ENCODE data around the gene CCN6. TPM values are rescaled to one million over a fixed set of nuclear protein-coding genes. Genes with fewer than 3 reads are reported as not detected.

CCN6 gene
- polyA plus RNA-seq (2013, experiment 1 of 2) = not detected
- not detected for polyA plus RNA-seq (2013, experiment 2 of 2)

- Histone ChIP-seq H3K36me3 (ENCODE audit: control insufficient read depth, insufficient read depth, low read length) (no peaks in the 10 kb centered on the region), H3K56ac (ENCODE audit: low read length) (no peak within 1 kb of the TSS), H3K23ac (ENCODE audit: low read length) (no peak within 1 kb of the TSS), H3K4ac (ENCODE audit: low read depth, low read length) (no peak within 1 kb of the TSS), H2BK120ac (ENCODE audit: low read depth, low read length) (no peak within 1 kb of the TSS), H3K79me2 (ENCODE audit: control insufficient read depth, insufficient read depth, low read length) (no peaks in the 10 kb centered on the region), H3K79me1 (ENCODE audit: low read length) (no peaks in the 10 kb centered on the region), H3K27ac (ENCODE audit: low read depth, low read length) (no peak within 1 kb of the TSS), H4K5ac (ENCODE audit: low read length) (no peak within 1 kb of the TSS), H3K4me2 (ENCODE audit: low read length) (no peak within 1 kb of the TSS), H3K4me1 (ENCODE audit: control insufficient read depth, low read depth, low read length) (no peaks in the 10 kb centered on the region), H4K8ac (ENCODE audit: low read depth, low read length) (peak within 1 kb of the TSS; percentile 15), H3K9ac (ENCODE audit: low read length) (no peak within 1 kb of the TSS), H2BK15ac (replicated peaks; ENCODE audit: low read depth) (no peak within 1 kb of the TSS), H2BK5ac (ENCODE audit: low read length) (no peak within 1 kb of the TSS), H3K18ac (ENCODE audit: low read length) (no peak within 1 kb of the TSS), H3K27me3 (ENCODE audit: insufficient read depth, low read length, poor library complexity) (no peaks in the 10 kb centered on the region), H3K4me3 (ENCODE audit: low read length) (no peak within 1 kb of the TSS), H2AK5ac (ENCODE audit: low read length) (no peak within 1 kb of the TSS)
- DNase-seq = no peak
- no CpG with 5 or more reads among the region's 12 CpGs for WGBS (ENCODE audit: extremely low coverage, insufficient coverage, low lambda C conversion rate)
Measured at GRCh38 chr6:112054001-112054400, at the start of gene CCN6. Gene CCN6, plus strand, starts transcription at chr6:112054104. Its CDS starts 254 bp downstream, at chr6:112054358.

- no peaks in the 10 kb centered on the region for H3K36me3 ChIP-seq (ENCODE audit: control insufficient read depth, insufficient read depth, low read length)
- H3K4me1 ChIP-seq (ENCODE audit: control insufficient read depth, low read depth, low read length) = no peaks in the 10 kb centered on the region
- H3K79me2 ChIP-seq (ENCODE audit: control insufficient read depth, insufficient read depth, low read length) = no peaks in the 10 kb centered on the region
- H2BK5ac ChIP-seq (ENCODE audit: low read length) = no peak overlapping the region
- WGBS (ENCODE audit: extremely low coverage, insufficient coverage, low lambda C conversion rate) = no CpG with 5 or more reads among the region's 5 CpGs
- H3K27me3 ChIP-seq (ENCODE audit: insufficient read depth, low read length, poor library complexity) = no peaks in the 10 kb centered on the region
- H3K79me1 ChIP-seq (ENCODE audit: low read length) = no peaks in the 10 kb centered on the region
- no peak overlapping the region for H4K5ac ChIP-seq (ENCODE audit: low read length)
- DNase-seq = no peak
- H3K18ac ChIP-seq (ENCODE audit: low read length) = no peak overlapping the region
- H3K9ac ChIP-seq (ENCODE audit: low read length) = no peak overlapping the region
- H2BK15ac ChIP-seq (replicated peaks; ENCODE audit: low read depth) = no peak overlapping the region
- H3K27ac ChIP-seq (ENCODE audit: low read depth, low read length) = no peak overlapping the region
- no peak overlapping the region for H2AK5ac ChIP-seq (ENCODE audit: low read length)
- H3K56ac ChIP-seq (ENCODE audit: low read length) = no peak overlapping the region
- no peak overlapping the region for H3K23ac ChIP-seq (ENCODE audit: low read length)
- H3K4me2 ChIP-seq (ENCODE audit: low read length) = no peak overlapping the region
- no peak overlapping the region for H2BK120ac ChIP-seq (ENCODE audit: low read depth, low read length)
- H4K8ac ChIP-seq (ENCODE audit: low read depth, low read length) = no peak overlapping the region
- H3K4me3 ChIP-seq (ENCODE audit: low read length) = no peak overlapping the region
- H3K4ac ChIP-seq (ENCODE audit: low read depth, low read length) = no peak overlapping the region
Measured at GRCh38 chr6:112004201-112005012, 49.5 kb upstream of the CCN6 start.

- no CpG with 5 or more reads among the region's 1 CpG for WGBS (ENCODE audit: extremely low coverage, insufficient coverage, low lambda C conversion rate)
- Histone ChIP-seq H3K23ac (ENCODE audit: low read length) (no peak overlapping the region), H4K5ac (ENCODE audit: low read length) (no peak overlapping the region)
Measured at GRCh38 chr6:112005013-112005371, 48.9 kb upstream of the CCN6 start.

GRCh38 chr6:112007254-112007653 is 46.6 kb upstream of the CCN6 start:
- no peak for DNase-seq
- H3K79me1 ChIP-seq (ENCODE audit: low read length) = no peaks in the 10 kb centered on the region
- no peak overlapping the region for H2BK5ac ChIP-seq (ENCODE audit: low read length)
- H2BK120ac ChIP-seq (ENCODE audit: low read depth, low read length) = no peak overlapping the region
- H2BK15ac ChIP-seq (replicated peaks; ENCODE audit: low read depth) = no peak overlapping the region
- H3K9ac ChIP-seq (ENCODE audit: low read length) = no peak overlapping the region
- no CpG with 5 or more reads among the region's 2 CpGs for WGBS (ENCODE audit: extremely low coverage, insufficient coverage, low lambda C conversion rate)
- no peak overlapping the region for H2AK5ac ChIP-seq (ENCODE audit: low read length)
- H3K4me3 ChIP-seq (ENCODE audit: low read length) = no peak overlapping the region
- no peaks in the 10 kb centered on the region for H3K79me2 ChIP-seq (ENCODE audit: control insufficient read depth, insufficient read depth, low read length)
- no peak overlapping the region for H3K56ac ChIP-seq (ENCODE audit: low read length)
- H3K23ac ChIP-seq (ENCODE audit: low read length) = no peak overlapping the region
- no peaks in the 10 kb centered on the region for H3K36me3 ChIP-seq (ENCODE audit: control insufficient read depth, insufficient read depth, low read length)
- no peak overlapping the region for H3K4ac ChIP-seq (ENCODE audit: low read depth, low read length)
- H3K27me3 ChIP-seq (ENCODE audit: insufficient read depth, low read length, poor library complexity) = no peaks in the 10 kb centered on the region
- H3K18ac ChIP-seq (ENCODE audit: low read length) = no peak overlapping the region
- H3K4me2 ChIP-seq (ENCODE audit: low read length) = no peak overlapping the region
- no peak overlapping the region for H3K27ac ChIP-seq (ENCODE audit: low read depth, low read length)
- no peak overlapping the region for H4K8ac ChIP-seq (ENCODE audit: low read depth, low read length)
- no peaks in the 10 kb centered on the region for H3K4me1 ChIP-seq (ENCODE audit: control insufficient read depth, low read depth, low read length)
- H4K5ac ChIP-seq (ENCODE audit: low read length) = no peak overlapping the region

More at GRCh38 chr6:112005013-112005371, 48.9 kb upstream of the CCN6 start:
- H3K56ac ChIP-seq (ENCODE audit: low read length) = no peak overlapping the region
- H3K4me2 ChIP-seq (ENCODE audit: low read length) = no peak overlapping the region
- no peaks in the 10 kb centered on the region for H3K4me1 ChIP-seq (ENCODE audit: control insufficient read depth, low read depth, low read length)
- H2AK5ac ChIP-seq (ENCODE audit: low read length) = no peak overlapping the region
- H3K4ac ChIP-seq (ENCODE audit: low read depth, low read length) = no peak overlapping the region
- no peak overlapping the region for H2BK5ac ChIP-seq (ENCODE audit: low read length)
- H3K9ac ChIP-seq (ENCODE audit: low read length) = no peak overlapping the region
- H3K4me3 ChIP-seq (ENCODE audit: low read length) = no peak overlapping the region
- H3K27ac ChIP-seq (ENCODE audit: low read depth, low read length) = no peak overlapping the region
- H4K8ac ChIP-seq (ENCODE audit: low read depth, low read length) = no peak overlapping the region
- no peak overlapping the region for H2BK15ac ChIP-seq (replicated peaks; ENCODE audit: low read depth)
- no peak overlapping the region for H2BK120ac ChIP-seq (ENCODE audit: low read depth, low read length)
- DNase-seq = no peak
- H3K79me1 ChIP-seq (ENCODE audit: low read length) = no peaks in the 10 kb centered on the region
- no peaks in the 10 kb centered on the region for H3K79me2 ChIP-seq (ENCODE audit: control insufficient read depth, insufficient read depth, low read length)
- H3K36me3 ChIP-seq (ENCODE audit: control insufficient read depth, insufficient read depth, low read length) = no peaks in the 10 kb centered on the region
- H3K27me3 ChIP-seq (ENCODE audit: insufficient read depth, low read length, poor library complexity) = no peaks in the 10 kb centered on the region
- no peak overlapping the region for H3K18ac ChIP-seq (ENCODE audit: low read length)

- Histone ChIP-seq H3K27ac (ENCODE audit: low read depth, low read length) (no peak overlapping the region), H3K79me2 (ENCODE audit: control insufficient read depth, insufficient read depth, low read length) (no peaks in the 10 kb centered on the region), H2AK5ac (ENCODE audit: low read length) (no peak overlapping the region), H3K36me3 (ENCODE audit: control insufficient read depth, insufficient read depth, low read length) (no peaks in the 10 kb centered on the region), H4K5ac (ENCODE audit: low read length) (no peak overlapping the region), H3K4me1 (ENCODE audit: control insufficient read depth, low read depth, low read length) (no peaks in the 10 kb centered on the region), H3K4me2 (ENCODE audit: low read length) (no peak overlapping the region), H3K4ac (ENCODE audit: low read depth, low read length) (no peak overlapping the region), H3K9ac (ENCODE audit: low read length) (no peak overlapping the region), H3K18ac (ENCODE audit: low read length) (no peak overlapping the region), H3K79me1 (ENCODE audit: low read length) (no peaks in the 10 kb centered on the region), H3K27me3 (ENCODE audit: insufficient read depth, low read length, poor library complexity) (no peaks in the 10 kb centered on the region), H2BK5ac (ENCODE audit: low read length) (no peak overlapping the region), H4K8ac (ENCODE audit: low read depth, low read length) (no peak overlapping the region), H3K56ac (ENCODE audit: low read length) (no peak overlapping the region), H3K4me3 (ENCODE audit: low read length) (no peak overlapping the region), H2BK120ac (ENCODE audit: low read depth, low read length) (no peak overlapping the region), H3K23ac (ENCODE audit: low read length) (no peak overlapping the region), H2BK15ac (replicated peaks; ENCODE audit: low read depth) (no peak overlapping the region)
- no CpG with 5 or more reads among the region's 3 CpGs for WGBS (ENCODE audit: extremely low coverage, insufficient coverage, low lambda C conversion rate)
- DNase-seq = no peak
Measured at GRCh38 chr6:112007805-112008204, 46.1 kb upstream of the CCN6 start.

- Histone ChIP-seq H3K4me1 (ENCODE audit: control insufficient read depth, low read depth, low read length) (no peaks in the 10 kb centered on the region), H3K56ac (ENCODE audit: low read length) (no peak overlapping the region), H3K9ac (ENCODE audit: low read length) (no peak overlapping the region), H3K79me2 (ENCODE audit: control insufficient read depth, insufficient read depth, low read length) (no peaks in the 10 kb centered on the region), H3K79me1 (ENCODE audit: low read length) (no peaks in the 10 kb centered on the region), H3K27ac (ENCODE audit: low read depth, low read length) (no peak overlapping the region), H4K8ac (ENCODE audit: low read depth, low read length) (no peak overlapping the region), H3K4ac (ENCODE audit: low read depth, low read length) (no peak overlapping the region), H3K36me3 (ENCODE audit: control insufficient read depth, insufficient read depth, low read length) (no peaks in the 10 kb centered on the region), H3K4me2 (ENCODE audit: low read length) (no peak overlapping the region), H3K4me3 (ENCODE audit: low read length) (no peak overlapping the region), H2BK120ac (ENCODE audit: low read depth, low read length) (no peak overlapping the region), H3K18ac (ENCODE audit: low read length) (no peak overlapping the region), H2BK15ac (replicated peaks; ENCODE audit: low read depth) (no peak overlapping the region), H3K27me3 (ENCODE audit: insufficient read depth, low read length, poor library complexity) (no peaks in the 10 kb centered on the region), H3K23ac (ENCODE audit: low read length) (no peak overlapping the region), H2AK5ac (ENCODE audit: low read length) (no peak overlapping the region), H4K5ac (ENCODE audit: low read length) (no peak overlapping the region), H2BK5ac (ENCODE audit: low read length) (no peak overlapping the region)
- DNase-seq = no peak
- WGBS (ENCODE audit: extremely low coverage, insufficient coverage, low lambda C conversion rate) = no CpG with 5 or more reads among the region's 4 CpGs
Measured at GRCh38 chr6:112008482-112008881, 45.4 kb upstream of the CCN6 start.

Measured in mesendoderm (in vitro differentiated cells).